HepG2 (cell line): ENCODE data around the gene WEE1. TPM values are rescaled to one million over a fixed set of nuclear protein-coding genes. Genes with fewer than 3 reads are reported as not detected.
A peak's percentile ranks its signal among the peaks of the same experiment; 100 is the strongest.

Experiments
- EHMT2 ChIP-seq: fragments of 200-600 bp; sonication (generic); IDR thresholded peaks from 2 replicates; pipeline ENCODE4 v1.7.0; 2017; ENCODE audit warnings: antibody characterized with exemption, low read depth, low read length, borderline replicate concordance
- HNRNPH1 ChIP-seq: fragments of 200-400 bp; formaldehyde crosslinking; optimal IDR thresholded peaks from 2 replicates; pipeline ENCODE3; 2017; ENCODE audit warnings: mild to moderate bottlenecking, low read depth, low read length
- PHF5A ChIP-seq: IDR thresholded peaks from one replicate; pipeline ENCODE4 v1.6.1; 2018; ENCODE audit warnings: low read depth, missing genetic modification reagents; ENCODE audit not compliant: unreplicated experiment
- RBFOX2 ChIP-seq: fragments of 200-400 bp; formaldehyde crosslinking; IDR thresholded peaks from 2 replicates; pipeline ENCODE4 v1.6.1; 2017; ENCODE audit warnings: low read depth, mild to moderate bottlenecking, low read length
- TBX2 ChIP-seq: sonication (generic); formaldehyde crosslinking; IDR thresholded peaks from 2 replicates; pipeline ENCODE4 v1.5.0; 2020; ENCODE audit warnings: missing genetic modification reagents, mild to moderate bottlenecking, borderline replicate concordance
- ZBTB21 ChIP-seq: sonication (generic); formaldehyde crosslinking; IDR thresholded peaks from 2 replicates; pipeline ENCODE4 v1.4.0; 2020; ENCODE audit warnings: missing genetic modification reagents
- ZBTB7B ChIP-seq: sonication (generic); formaldehyde crosslinking; IDR thresholded peaks from 2 replicates; pipeline ENCODE4 v1.4.0; 2020; ENCODE audit warnings: missing genetic modification reagents
- ZMYM3 ChIP-seq: sonication (generic); formaldehyde crosslinking; IDR thresholded peaks from 2 replicates; pipeline ENCODE4 v1.5.1; 2020; ENCODE audit warnings: mild to moderate bottlenecking, missing genetic modification reagents
- ZNF329 ChIP-seq: sonication (generic); formaldehyde crosslinking; IDR thresholded peaks from 2 replicates; pipeline ENCODE4 v1.9.0; 2021; ENCODE audit warnings: low read depth, mild to moderate bottlenecking, missing genetic modification reagents
- ZNF598 ChIP-seq: sonication (generic); formaldehyde crosslinking; IDR thresholded peaks from 2 replicates; pipeline ENCODE4 v1.5.1; 2020; ENCODE audit warnings: mild to moderate bottlenecking, missing genetic modification reagents, borderline replicate concordance
- ZNF614 ChIP-seq: IDR thresholded peaks from 2 replicates; pipeline ENCODE4 v1.6.1; 2018; ENCODE audit warnings: missing biosample characterization, missing genetic modification reagents, inconsistent platforms, borderline replicate concordance
- ZNF749 ChIP-seq: sonication (generic); formaldehyde crosslinking; IDR thresholded peaks from 2 replicates; pipeline ENCODE4 v1.8.0; 2022; ENCODE audit warnings: mild to moderate bottlenecking, missing genetic modification reagents, moderate library complexity, borderline replicate concordance
- polyA plus RNA-seq, 8 experiments: library from polyadenylated mRNA; depleted of rRNA in 3 of 8; stranded (reverse) in 7 of 8; unstranded in 1 of 8; fragments of >200 nt; fragmentation: Illumina TruSeq in 4 of 8; extraction: Trizol in 4 of 8; gene quantifications; 2 replicates each; pipeline versions ENCODE4 v1.2.1 to v1.2.3, GENCODE V29; 2011 to 2016; ENCODE audit warnings: low read depth in 4 of 8, missing spikeins in 1 of 8, mixed read lengths in 1 of 8; ENCODE audit not compliant: insufficient read depth in 1 of 8
- total RNA-seq, 5 experiments: library from RNA; depleted of rRNA; stranded (reverse); fragments of >200 nt; fragmentation: Illumina TruSeq; extraction: Trizol; gene quantifications; 2 replicates each; pipeline ENCODE4 v1.2.3, GENCODE V29; 2016; ENCODE audit warnings: low read depth in 1 of 5
- TF ChIP-seq, protein P1 (sequence below): sonication (generic); formaldehyde crosslinking; IDR thresholded peaks from 2 replicates; pipeline ENCODE4 v1.4.0; 2020; ENCODE audit warnings: missing genetic modification reagents
- TF ChIP-seq, protein P2 (sequence below): sonication (generic); formaldehyde crosslinking; IDR thresholded peaks from 2 replicates; pipeline ENCODE4 v1.8.0; 2022; ENCODE audit warnings: missing genetic modification reagents, mild to moderate bottlenecking, borderline replicate concordance
- TF ChIP-seq, protein P3 (sequence below), 2 experiments: sonication (generic) in 1 of 2; formaldehyde crosslinking in 1 of 2; IDR thresholded peaks; 2 replicates each; pipeline versions ENCODE4 v1.4.0 to v1.6.1; 2016 to 2020; ENCODE audit warnings: borderline replicate concordance in 1 of 2, low read depth in 1 of 2, mild to moderate bottlenecking in 1 of 2, missing genetic modification reagents in 1 of 2
- TF ChIP-seq, protein P4 (sequence below): sonication (generic); formaldehyde crosslinking; IDR thresholded peaks from 2 replicates; pipeline ENCODE4 v1.5.0; 2020; ENCODE audit warnings: mild to moderate bottlenecking, missing genetic modification reagents
- TF ChIP-seq, protein P5 (sequence below): sonication (generic); formaldehyde crosslinking; IDR thresholded peaks from 2 replicates; pipeline ENCODE4 v1.4.0; 2020; ENCODE audit warnings: missing genetic modification reagents

The WEE1 gene
- total and polyA plus RNA-seq, 2 of the 13 experiments (the other 11 are each of a cell fraction or from before 2014, with no cell fraction given), result 31.4 to 63.7 TPM

DNA sequence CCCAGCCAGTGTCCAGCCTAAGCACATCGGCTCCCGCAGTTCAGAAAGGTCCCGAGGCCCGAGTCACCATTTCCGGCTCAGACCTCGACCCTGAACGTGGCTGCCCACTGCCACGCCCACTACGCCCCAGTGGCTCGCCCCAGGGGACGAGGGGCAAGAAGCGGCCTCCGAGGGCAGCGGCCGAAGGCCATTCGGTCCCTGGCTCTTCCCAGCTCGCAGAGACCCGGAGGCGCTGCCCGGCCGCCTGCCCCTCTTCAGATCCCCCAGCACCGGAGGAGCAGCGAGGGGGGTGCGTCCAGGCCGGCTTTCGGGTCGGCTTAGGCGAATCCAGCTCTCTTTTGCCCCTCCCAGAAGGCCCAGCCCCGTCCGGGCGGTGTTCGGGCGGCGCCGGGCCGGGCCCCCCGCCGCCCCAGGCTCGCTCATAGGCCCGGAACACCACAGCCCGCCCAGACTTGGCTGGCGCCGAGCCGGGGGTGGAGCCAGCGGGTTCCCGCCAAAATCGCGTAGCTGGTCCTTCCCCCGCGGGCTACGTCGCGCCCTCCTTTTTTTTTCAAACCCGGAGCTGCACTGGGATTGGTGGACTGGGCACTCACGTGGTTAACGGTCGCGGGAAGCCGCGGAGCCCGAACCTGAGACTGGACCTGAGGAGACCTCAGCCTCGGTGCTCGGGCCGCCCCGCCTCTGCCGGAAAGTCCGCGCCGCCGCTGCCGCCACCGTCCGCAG is at the start of gene WEE1 (continued):
- peak; percentile 81 for TF ChIP-seq ZNF749 (CRISPR knock-in tag)
- TF ChIP-seq EHMT2, result no peak
- TF ChIP-seq, protein P1, sequence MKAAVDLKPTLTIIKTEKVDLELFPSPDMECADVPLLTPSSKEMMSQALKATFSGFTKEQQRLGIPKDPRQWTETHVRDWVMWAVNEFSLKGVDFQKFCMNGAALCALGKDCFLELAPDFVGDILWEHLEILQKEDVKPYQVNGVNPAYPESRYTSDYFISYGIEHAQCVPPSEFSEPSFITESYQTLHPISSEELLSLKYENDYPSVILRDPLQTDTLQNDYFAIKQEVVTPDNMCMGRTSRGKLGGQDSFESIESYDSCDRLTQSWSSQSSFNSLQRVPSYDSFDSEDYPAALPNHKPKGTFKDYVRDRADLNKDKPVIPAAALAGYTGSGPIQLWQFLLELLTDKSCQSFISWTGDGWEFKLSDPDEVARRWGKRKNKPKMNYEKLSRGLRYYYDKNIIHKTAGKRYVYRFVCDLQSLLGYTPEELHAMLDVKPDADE, result no peak
- no peak for TF ChIP-seq PHF5A (CRISPR knock-in tag)
- TF ChIP-seq ZBTB21, result 0 out of 2 replicates have a peak, but pooled peaks have one; percentile 9
- TF ChIP-seq, protein P2, sequence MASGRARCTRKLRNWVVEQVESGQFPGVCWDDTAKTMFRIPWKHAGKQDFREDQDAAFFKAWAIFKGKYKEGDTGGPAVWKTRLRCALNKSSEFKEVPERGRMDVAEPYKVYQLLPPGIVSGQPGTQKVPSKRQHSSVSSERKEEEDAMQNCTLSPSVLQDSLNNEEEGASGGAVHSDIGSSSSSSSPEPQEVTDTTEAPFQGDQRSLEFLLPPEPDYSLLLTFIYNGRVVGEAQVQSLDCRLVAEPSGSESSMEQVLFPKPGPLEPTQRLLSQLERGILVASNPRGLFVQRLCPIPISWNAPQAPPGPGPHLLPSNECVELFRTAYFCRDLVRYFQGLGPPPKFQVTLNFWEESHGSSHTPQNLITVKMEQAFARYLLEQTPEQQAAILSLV (CRISPR knock-in tag), result 0 out of 2 replicates have a peak, but pooled peaks have one; percentile 71
- no peak for TF ChIP-seq ZNF329 (CRISPR knock-in tag)
- TF ChIP-seq TBX2 (CRISPR knock-in tag), result peak; percentile 89
- TF ChIP-seq, protein P3, sequence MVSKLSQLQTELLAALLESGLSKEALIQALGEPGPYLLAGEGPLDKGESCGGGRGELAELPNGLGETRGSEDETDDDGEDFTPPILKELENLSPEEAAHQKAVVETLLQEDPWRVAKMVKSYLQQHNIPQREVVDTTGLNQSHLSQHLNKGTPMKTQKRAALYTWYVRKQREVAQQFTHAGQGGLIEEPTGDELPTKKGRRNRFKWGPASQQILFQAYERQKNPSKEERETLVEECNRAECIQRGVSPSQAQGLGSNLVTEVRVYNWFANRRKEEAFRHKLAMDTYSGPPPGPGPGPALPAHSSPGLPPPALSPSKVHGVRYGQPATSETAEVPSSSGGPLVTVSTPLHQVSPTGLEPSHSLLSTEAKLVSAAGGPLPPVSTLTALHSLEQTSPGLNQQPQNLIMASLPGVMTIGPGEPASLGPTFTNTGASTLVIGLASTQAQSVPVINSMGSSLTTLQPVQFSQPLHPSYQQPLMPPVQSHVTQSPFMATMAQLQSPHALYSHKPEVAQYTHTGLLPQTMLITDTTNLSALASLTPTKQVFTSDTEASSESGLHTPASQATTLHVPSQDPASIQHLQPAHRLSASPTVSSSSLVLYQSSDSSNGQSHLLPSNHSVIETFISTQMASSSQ (IDR thresholded peaks at IDR 0.05; ENCODE audit: low read depth), result no peak
- TF ChIP-seq, protein P3 (CRISPR knock-in tag; IDR thresholded peaks at IDR 0.05; ENCODE audit: borderline replicate concordance), result peak; percentile 76; the same call in 1 of the 2 replicates
- TF ChIP-seq ZMYM3 (CRISPR knock-in tag), result peak; percentile 51; the same call in 1 of the 2 replicates
- TF ChIP-seq, protein P4, sequence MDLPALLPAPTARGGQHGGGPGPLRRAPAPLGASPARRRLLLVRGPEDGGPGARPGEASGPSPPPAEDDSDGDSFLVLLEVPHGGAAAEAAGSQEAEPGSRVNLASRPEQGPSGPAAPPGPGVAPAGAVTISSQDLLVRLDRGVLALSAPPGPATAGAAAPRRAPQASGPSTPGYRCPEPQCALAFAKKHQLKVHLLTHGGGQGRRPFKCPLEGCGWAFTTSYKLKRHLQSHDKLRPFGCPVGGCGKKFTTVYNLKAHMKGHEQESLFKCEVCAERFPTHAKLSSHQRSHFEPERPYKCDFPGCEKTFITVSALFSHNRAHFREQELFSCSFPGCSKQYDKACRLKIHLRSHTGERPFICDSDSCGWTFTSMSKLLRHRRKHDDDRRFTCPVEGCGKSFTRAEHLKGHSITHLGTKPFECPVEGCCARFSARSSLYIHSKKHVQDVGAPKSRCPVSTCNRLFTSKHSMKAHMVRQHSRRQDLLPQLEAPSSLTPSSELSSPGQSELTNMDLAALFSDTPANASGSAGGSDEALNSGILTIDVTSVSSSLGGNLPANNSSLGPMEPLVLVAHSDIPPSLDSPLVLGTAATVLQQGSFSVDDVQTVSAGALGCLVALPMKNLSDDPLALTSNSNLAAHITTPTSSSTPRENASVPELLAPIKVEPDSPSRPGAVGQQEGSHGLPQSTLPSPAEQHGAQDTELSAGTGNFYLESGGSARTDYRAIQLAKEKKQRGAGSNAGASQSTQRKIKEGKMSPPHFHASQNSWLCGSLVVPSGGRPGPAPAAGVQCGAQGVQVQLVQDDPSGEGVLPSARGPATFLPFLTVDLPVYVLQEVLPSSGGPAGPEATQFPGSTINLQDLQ (CRISPR knock-in tag), result no peak
- peak; percentile 97 for TF ChIP-seq ZBTB7B
- TF ChIP-seq ZNF614 (CRISPR knock-in tag), result peak; percentile 49; the same call in 1 of the 2 replicates
- TF ChIP-seq, protein P5, sequence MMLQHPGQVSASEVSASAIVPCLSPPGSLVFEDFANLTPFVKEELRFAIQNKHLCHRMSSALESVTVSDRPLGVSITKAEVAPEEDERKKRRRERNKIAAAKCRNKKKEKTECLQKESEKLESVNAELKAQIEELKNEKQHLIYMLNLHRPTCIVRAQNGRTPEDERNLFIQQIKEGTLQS (CRISPR knock-in tag), result 0 out of 2 replicates have a peak, but pooled peaks have one; percentile 31
- TF ChIP-seq HNRNPH1, result no peak
- TF ChIP-seq RBFOX2, result peak; percentile 95
- TF ChIP-seq ZNF598 (CRISPR knock-in tag), result peak; percentile 42; the same call in 1 of the 2 replicates
